Amniotic epithelial cell (primary cell): ENCODE results near the gene CHIA.

Source experiments
- DNase-seq: peaks from one replicate; pipeline ENCODE4 v3.0.0-alpha.2; 2010; ENCODE audit warnings: low read depth

Gene CHIA

GRCh38 chr1:111366256-111366655, 75.6 kb downstream of the CHIA start:
- DNase-seq, result peak; percentile 58

- DNase-seq, result no peak
Observed at GRCh38 chr1:111369177-111369576, 78.5 kb downstream of the CHIA start.

- no peak for DNase-seq
Observed at GRCh38 chr1:111369645-111370044, 79.0 kb downstream of the CHIA start.
